Measurements from ENCODE around the gene FAM3D.

Gene FAM3D

DNA sequence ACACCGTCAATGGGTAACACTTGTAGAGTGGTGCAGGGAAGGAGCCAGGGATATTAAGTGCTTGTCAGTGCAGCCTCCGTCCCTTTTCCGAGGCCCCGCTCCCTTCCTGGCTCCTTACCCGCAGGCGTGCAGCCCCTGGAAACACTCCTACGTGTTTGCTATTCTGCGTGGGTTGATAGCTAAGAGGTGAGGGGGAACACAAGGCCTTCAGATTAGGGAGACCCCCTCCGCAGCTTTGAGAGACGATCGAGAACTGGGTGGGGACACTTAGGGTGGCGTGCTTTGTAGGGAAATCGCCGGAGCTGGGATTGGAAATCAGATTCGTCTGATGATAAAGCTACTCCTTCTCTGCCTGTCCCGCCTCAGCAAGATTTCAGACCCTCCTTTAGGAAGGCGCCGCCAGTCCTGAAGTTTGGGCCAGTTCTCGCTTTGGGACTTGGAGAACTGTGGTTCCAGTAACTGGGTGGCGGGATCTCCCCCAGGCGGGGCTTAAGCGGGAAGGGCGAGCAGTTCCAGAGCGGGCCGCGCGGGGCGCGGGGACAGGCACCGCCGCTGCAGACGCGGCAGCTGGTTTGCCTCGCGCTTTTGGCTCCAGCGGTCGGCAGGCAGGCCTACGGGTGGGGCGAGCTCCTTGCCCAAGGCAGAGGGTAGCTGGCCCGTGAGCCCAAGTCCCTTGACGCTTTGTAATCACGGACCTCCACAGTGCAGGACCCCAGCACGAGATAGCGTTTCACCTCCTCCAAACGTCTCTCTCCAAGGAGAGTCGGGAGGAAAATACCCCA, 81.4 kb downstream of the FAM3D start:
- Histone ChIP-seq H3K4me3 (IDR thresholded peaks at IDR 0.05; ENCODE audit: insufficient read depth, low read depth, low read length) (peak overlapping the region; percentile 49), H3K9ac (peak overlapping the region; percentile 22; the same call in 1 of the 2 replicates), H3K27me3 (ENCODE audit: insufficient read depth, low read depth) (no peaks in the 10 kb centered on the region), H3K4me2 (peak overlapping the region; percentile 84), H3K27ac (no peak overlapping the region), H4K20me1 (ENCODE audit: insufficient read depth) (no peaks in the 10 kb centered on the region), H2AFZ (ENCODE audit: low read depth) (peak overlapping the region; percentile 94), H3K79me2 (ENCODE audit: insufficient read depth, low read depth) (no peaks in the 10 kb centered on the region), H3K36me3 (ENCODE audit: insufficient read depth) (no peaks in the 10 kb centered on the region), H3K4me1 (ENCODE audit: low read depth, poor library complexity, severe bottlenecking) (no peaks in the 10 kb centered on the region)
- TF ChIP-seq, protein P1, sequence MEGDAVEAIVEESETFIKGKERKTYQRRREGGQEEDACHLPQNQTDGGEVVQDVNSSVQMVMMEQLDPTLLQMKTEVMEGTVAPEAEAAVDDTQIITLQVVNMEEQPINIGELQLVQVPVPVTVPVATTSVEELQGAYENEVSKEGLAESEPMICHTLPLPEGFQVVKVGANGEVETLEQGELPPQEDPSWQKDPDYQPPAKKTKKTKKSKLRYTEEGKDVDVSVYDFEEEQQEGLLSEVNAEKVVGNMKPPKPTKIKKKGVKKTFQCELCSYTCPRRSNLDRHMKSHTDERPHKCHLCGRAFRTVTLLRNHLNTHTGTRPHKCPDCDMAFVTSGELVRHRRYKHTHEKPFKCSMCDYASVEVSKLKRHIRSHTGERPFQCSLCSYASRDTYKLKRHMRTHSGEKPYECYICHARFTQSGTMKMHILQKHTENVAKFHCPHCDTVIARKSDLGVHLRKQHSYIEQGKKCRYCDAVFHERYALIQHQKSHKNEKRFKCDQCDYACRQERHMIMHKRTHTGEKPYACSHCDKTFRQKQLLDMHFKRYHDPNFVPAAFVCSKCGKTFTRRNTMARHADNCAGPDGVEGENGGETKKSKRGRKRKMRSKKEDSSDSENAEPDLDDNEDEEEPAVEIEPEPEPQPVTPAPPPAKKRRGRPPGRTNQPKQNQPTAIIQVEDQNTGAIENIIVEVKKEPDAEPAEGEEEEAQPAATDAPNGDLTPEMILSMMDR (conservative IDR thresholded peaks at IDR 0.05; ENCODE audit: low read depth, low read length), result peak; percentile 41

DNA sequence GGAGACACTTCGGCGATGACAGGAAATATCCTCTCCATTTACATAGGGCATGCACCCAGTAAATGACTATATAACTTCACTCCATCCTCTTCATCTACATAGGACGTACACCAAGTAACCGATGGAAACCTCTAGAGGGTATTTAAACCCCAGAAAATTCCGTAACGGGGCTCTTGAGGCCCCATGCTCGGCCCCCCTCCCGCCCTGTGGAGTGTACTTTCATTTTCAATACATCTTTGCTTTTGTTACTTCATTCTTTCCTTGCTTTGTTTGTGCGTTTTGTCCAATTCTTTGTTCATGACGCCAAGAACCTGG, 81.9 kb downstream of the FAM3D start:
- peak overlapping the region; percentile 94 for H2AFZ ChIP-seq (ENCODE audit: low read depth)
- peak overlapping the region; percentile 22; the same call in 1 of the 2 replicates for H3K9ac ChIP-seq
- H3K27ac ChIP-seq, result no peak overlapping the region
- H3K4me3 ChIP-seq (IDR thresholded peaks at IDR 0.05; ENCODE audit: insufficient read depth, low read depth, low read length), result peak overlapping the region; percentile 49
- H4K20me1 ChIP-seq (ENCODE audit: insufficient read depth), result no peaks in the 10 kb centered on the region
- no peaks in the 10 kb centered on the region for H3K36me3 ChIP-seq (ENCODE audit: insufficient read depth)
- TF ChIP-seq, protein P1 (conservative IDR thresholded peaks at IDR 0.05; ENCODE audit: low read depth, low read length), result no peak
- no peaks in the 10 kb centered on the region for H3K79me2 ChIP-seq (ENCODE audit: insufficient read depth, low read depth)
- no peaks in the 10 kb centered on the region for H3K4me1 ChIP-seq (ENCODE audit: low read depth, poor library complexity, severe bottlenecking)
- H3K4me2 ChIP-seq, result peak overlapping the region; percentile 84
- H3K27me3 ChIP-seq (ENCODE audit: insufficient read depth, low read depth), result no peaks in the 10 kb centered on the region
